Measurements from ENCODE around the gene ELL.

GRCh38 chr19:18531485-18531884, 9.6 kb upstream of the ELL start:
- no peak for TF ChIP-seq CTCF (conservative IDR thresholded peaks at IDR 0.05; ENCODE audit: low read depth in 2 of 2)
- TF ChIP-seq EZH2 (IDR thresholded peaks at IDR 0.05; ENCODE audit: low read depth, unreplicated experiment): no peak
- no peak for TF ChIP-seq POLR2AphosphoS5 (IDR thresholded peaks at IDR 0.05; ENCODE audit: low read depth)
- TF ChIP-seq, protein P1, sequence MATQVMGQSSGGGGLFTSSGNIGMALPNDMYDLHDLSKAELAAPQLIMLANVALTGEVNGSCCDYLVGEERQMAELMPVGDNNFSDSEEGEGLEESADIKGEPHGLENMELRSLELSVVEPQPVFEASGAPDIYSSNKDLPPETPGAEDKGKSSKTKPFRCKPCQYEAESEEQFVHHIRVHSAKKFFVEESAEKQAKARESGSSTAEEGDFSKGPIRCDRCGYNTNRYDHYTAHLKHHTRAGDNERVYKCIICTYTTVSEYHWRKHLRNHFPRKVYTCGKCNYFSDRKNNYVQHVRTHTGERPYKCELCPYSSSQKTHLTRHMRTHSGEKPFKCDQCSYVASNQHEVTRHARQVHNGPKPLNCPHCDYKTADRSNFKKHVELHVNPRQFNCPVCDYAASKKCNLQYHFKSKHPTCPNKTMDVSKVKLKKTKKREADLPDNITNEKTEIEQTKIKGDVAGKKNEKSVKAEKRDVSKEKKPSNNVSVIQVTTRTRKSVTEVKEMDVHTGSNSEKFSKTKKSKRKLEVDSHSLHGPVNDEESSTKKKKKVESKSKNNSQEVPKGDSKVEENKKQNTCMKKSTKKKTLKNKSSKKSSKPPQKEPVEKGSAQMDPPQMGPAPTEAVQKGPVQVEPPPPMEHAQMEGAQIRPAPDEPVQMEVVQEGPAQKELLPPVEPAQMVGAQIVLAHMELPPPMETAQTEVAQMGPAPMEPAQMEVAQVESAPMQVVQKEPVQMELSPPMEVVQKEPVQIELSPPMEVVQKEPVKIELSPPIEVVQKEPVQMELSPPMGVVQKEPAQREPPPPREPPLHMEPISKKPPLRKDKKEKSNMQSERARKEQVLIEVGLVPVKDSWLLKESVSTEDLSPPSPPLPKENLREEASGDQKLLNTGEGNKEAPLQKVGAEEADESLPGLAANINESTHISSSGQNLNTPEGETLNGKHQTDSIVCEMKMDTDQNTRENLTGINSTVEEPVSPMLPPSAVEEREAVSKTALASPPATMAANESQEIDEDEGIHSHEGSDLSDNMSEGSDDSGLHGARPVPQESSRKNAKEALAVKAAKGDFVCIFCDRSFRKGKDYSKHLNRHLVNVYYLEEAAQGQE (IDR thresholded peaks at IDR 0.05; ENCODE audit: unreplicated experiment): no peak
- TF ChIP-seq EZH2phosphoT487 (IDR thresholded peaks at IDR 0.05; ENCODE audit: unreplicated experiment): no peak
